K562 (cell line): ENCODE results near the gene MPZL3. TPM values are rescaled to one million over a fixed set of nuclear protein-coding genes. Genes with fewer than 3 reads are reported as not detected.

Source experiments
- CC2D1A ChIP-seq: fragments of 450-650 bp; IDR thresholded peaks from 2 replicates; pipeline ENCODE4 v1.6.1; 2017; ENCODE audit warnings: mild to moderate bottlenecking
- ETV5 ChIP-seq: sonication (generic); formaldehyde crosslinking; IDR thresholded peaks from 2 replicates; pipeline ENCODE4 v1.4.0; 2020; ENCODE audit warnings: low read depth, mild to moderate bottlenecking, missing genetic modification reagents
- KLF13 ChIP-seq: fragments of 450-650 bp; IDR thresholded peaks from 2 replicates; pipeline ENCODE4 v1.6.1; 2016; ENCODE audit warnings: missing genetic modification characterization, low read depth, mild to moderate bottlenecking, missing compliant biosample characterization, moderate library complexity, borderline replicate concordance
- KLF16 ChIP-seq: IDR thresholded peaks from 2 replicates; pipeline ENCODE4 v1.6.1; 2016; ENCODE audit warnings: antibody characterized with exemption
- KLF6 ChIP-seq: fragments of 250-450 bp; sonication (Bioruptor Pico); IDR thresholded peaks from 2 replicates; pipeline ENCODE4 v1.4.0; 2020; ENCODE audit warnings: mild to moderate bottlenecking, moderate library complexity, borderline replicate concordance
- MAZ ChIP-seq, 2 experiments: fragments of 450-650 bp in 1 of 2; sonication (generic) in 1 of 2; formaldehyde crosslinking; IDR thresholded peaks in 1 of 2; conservative IDR thresholded peaks in 1 of 2; 2 replicates each; pipeline versions ENCODE4 v1.4.0 to v1.5.0; 2020; ENCODE audit warnings: mild to moderate bottlenecking in 1 of 2, missing genetic modification reagents in 1 of 2
- RAD21 ChIP-seq, 2 experiments: fragments of 250-450 bp in 1 of 2; fragments of 450-650 bp in 1 of 2; sonication (Bioruptor Pico) in 1 of 2; formaldehyde crosslinking in 1 of 2; IDR thresholded peaks in 1 of 2; conservative IDR thresholded peaks in 1 of 2; 2 replicates each; pipeline versions ENCODE4 v1.4.0 to v1.8.0; 2020 to 2022; ENCODE audit warnings: mild to moderate bottlenecking in 2 of 2, moderate library complexity in 1 of 2
- SMC3 ChIP-seq: conservative IDR thresholded peaks from 2 replicates; pipeline ENCODE4 v1.6.1; 2011; ENCODE audit warnings: low read depth, low read length, improper control_type of control experiment; ENCODE audit not compliant: insufficient read depth
- ZBTB7A ChIP-seq: IDR thresholded peaks from 2 replicates; pipeline ENCODE4 v1.6.1; 2011; ENCODE audit warnings: low read depth, mild to moderate bottlenecking, low read length, moderate library complexity, borderline replicate concordance; ENCODE audit not compliant: control insufficient read depth
- ZNF766 ChIP-seq: fragments of 200-800 bp; sonication (Bioruptor generic); conservative IDR thresholded peaks from 2 replicates; pipeline ENCODE4 v1.6.1; 2016; ENCODE audit warnings: missing genetic modification characterization, missing compliant biosample characterization
- polyA plus RNA-seq, 8 experiments: library from polyadenylated mRNA; depleted of rRNA in 4 of 8; stranded (reverse) in 5 of 8; unstranded in 3 of 8; fragments of >200 nt; fragmentation: Nextera tagmentation in 2 of 8; fragmentation: Illumina TruSeq in 1 of 8; extraction: Ambion mirVana in 2 of 8; extraction: Trizol in 1 of 8; gene quantifications; 2 replicates each; pipeline versions ENCODE4 v1.2.1 to v1.2.3, GENCODE V29; 2011 to 2014; ENCODE audit warnings: inconsistent platforms in 1 of 8, missing spikeins in 1 of 8
- total RNA-seq, 7 experiments: library from RNA; depleted of rRNA in 6 of 7; stranded (reverse); fragments of >200 nt in 6 of 7; fragmentation: Illumina TruSeq in 2 of 7; extraction: Trizol in 2 of 7; gene quantifications; 2 replicates each; pipeline versions ENCODE4 v1.2.1 to v1.2.3, GENCODE V29; 2011 to 2021; ENCODE audit warnings: low replicate concordance in 1 of 7
- TF ChIP-seq, protein P1 (sequence below): fragments of 200-800 bp; sonication (Bioruptor generic); IDR thresholded peaks from 2 replicates; pipeline ENCODE4 v1.6.1; 2017; ENCODE audit warnings: missing genetic modification characterization, missing compliant biosample characterization
- TF ChIP-seq, protein P2 (sequence below): fragments of 450-650 bp; IDR thresholded peaks from 2 replicates; pipeline ENCODE4 v1.6.1; 2016; ENCODE audit warnings: low read depth

MPZL3 gene
- total and polyA plus RNA-seq, 9 of the 15 experiments (the other 6 are each of a cell fraction or from before 2014, with no cell fraction given) = 0.97 to 2.9 (median 1.6) TPM

DNA sequence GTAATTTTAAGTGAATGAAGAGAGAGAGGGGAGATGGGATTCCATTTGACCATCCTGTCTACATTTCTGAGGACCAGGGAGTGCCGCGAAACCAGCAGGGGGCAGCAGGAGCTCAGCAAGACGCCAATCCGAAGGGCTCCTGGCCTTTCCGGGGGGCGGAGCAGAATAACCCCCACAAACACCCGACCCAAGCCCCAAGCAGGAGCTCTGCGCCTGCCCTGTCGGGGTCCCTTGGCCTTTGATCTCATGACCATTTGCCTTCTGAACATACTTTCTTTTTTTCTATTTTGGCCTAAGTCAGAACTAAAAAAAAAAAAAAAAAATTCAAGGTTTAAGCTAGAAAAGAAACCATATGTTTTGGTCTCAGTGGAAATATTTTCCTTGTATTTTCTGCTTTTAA lies 53.8 kb downstream of the MPZL3 start (continued):
- peak; percentile 22; the same call in 1 of the 2 replicates for TF ChIP-seq KLF13
- TF ChIP-seq KLF16 = peak; percentile 38; the same call in 1 of the 2 replicates
- TF ChIP-seq SMC3 = peak; percentile 92
- TF ChIP-seq, protein P1, sequence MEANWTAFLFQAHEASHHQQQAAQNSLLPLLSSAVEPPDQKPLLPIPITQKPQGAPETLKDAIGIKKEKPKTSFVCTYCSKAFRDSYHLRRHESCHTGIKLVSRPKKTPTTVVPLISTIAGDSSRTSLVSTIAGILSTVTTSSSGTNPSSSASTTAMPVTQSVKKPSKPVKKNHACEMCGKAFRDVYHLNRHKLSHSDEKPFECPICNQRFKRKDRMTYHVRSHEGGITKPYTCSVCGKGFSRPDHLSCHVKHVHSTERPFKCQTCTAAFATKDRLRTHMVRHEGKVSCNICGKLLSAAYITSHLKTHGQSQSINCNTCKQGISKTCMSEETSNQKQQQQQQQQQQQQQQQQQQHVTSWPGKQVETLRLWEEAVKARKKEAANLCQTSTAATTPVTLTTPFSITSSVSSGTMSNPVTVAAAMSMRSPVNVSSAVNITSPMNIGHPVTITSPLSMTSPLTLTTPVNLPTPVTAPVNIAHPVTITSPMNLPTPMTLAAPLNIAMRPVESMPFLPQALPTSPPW (CRISPR knock-in tag) = peak; percentile 48; the same call in 1 of the 2 replicates
- TF ChIP-seq, protein P2, sequence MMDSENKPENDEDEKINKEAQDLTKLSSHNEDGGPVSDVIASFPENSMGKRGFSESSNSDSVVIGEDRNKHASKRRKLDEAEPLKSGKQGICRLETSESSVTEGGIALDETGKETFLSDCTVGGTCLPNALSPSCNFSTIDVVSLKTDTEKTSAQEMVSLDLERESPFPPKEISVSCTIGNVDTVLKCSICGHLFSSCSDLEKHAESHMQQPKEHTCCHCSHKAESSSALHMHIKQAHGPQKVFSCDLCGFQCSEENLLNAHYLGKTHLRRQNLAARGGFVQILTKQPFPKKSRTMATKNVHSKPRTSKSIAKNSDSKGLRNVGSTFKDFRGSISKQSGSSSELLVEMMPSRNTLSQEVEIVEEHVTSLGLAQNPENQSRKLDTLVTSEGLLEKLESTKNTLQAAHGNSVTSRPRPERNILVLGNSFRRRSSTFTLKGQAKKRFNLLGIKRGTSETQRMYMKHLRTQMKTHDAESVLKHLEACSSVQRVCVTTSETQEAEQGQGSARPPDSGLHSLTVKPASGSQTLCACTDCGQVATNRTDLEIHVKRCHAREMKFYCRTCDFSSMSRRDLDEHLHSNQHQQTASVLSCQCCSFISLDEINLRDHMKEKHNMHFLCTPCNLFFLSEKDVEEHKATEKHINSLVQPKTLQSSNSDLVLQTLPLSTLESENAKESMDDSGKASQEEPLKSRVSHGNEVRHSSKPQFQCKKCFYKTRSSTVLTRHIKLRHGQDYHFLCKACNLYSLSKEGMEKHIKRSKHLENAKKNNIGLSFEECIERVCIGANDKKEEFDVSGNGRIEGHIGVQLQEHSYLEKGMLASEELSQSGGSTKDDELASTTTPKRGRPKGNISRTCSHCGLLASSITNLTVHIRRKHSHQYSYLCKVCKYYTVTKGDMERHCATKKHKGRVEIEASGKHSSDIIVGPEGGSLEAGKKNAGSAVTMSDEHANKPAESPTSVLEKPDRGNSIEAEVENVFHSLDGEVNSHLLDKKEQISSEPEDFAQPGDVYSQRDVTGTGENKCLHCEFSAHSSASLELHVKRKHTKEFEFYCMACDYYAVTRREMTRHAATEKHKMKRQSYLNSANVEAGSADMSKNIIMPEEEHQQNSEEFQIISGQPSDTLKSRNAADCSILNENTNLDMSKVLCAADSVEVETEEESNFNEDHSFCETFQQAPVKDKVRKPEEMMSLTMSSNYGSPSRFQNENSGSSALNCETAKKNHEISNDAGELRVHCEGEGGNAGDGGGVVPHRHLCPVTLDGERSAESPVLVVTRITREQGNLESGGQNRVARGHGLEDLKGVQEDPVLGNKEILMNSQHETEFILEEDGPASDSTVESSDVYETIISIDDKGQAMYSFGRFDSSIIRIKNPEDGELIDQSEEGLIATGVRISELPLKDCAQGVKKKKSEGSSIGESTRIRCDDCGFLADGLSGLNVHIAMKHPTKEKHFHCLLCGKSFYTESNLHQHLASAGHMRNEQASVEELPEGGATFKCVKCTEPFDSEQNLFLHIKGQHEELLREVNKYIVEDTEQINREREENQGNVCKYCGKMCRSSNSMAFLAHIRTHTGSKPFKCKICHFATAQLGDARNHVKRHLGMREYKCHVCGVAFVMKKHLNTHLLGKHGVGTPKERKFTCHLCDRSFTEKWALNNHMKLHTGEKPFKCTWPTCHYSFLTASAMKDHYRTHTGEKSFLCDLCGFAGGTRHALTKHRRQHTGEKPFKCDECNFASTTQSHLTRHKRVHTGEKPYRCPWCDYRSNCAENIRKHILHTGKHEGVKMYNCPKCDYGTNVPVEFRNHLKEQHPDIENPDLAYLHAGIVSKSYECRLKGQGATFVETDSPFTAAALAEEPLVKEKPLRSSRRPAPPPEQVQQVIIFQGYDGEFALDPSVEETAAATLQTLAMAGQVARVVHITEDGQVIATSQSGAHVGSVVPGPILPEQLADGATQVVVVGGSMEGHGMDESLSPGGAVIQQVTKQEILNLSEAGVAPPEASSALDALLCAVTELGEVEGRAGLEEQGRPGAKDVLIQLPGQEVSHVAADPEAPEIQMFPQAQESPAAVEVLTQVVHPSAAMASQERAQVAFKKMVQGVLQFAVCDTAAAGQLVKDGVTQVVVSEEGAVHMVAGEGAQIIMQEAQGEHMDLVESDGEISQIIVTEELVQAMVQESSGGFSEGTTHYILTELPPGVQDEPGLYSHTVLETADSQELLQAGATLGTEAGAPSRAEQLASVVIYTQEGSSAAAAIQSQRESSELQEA = no peak
- TF ChIP-seq CC2D1A = peak; percentile 80; the same call in 1 of the 2 replicates
- peak; percentile 95 for TF ChIP-seq RAD21 (CRISPR knock-in tag; conservative IDR thresholded peaks at IDR 0.05 in 1 of 2, IDR thresholded peaks at IDR 0.05 in 1 of 2)
- TF ChIP-seq ETV5 (CRISPR knock-in tag) = 0 out of 2 replicates have a peak, but pooled peaks have one; percentile 33
- TF ChIP-seq KLF6 (CRISPR knock-in tag) = no peak
- TF ChIP-seq ZNF766 (CRISPR knock-in tag) = 0 out of 2 replicates have a peak, but pooled peaks have one; percentile 28
- peak; percentile 68; the same call in 1 of the 2 replicates for TF ChIP-seq ZBTB7A
- TF ChIP-seq MAZ (CRISPR knock-in tag; conservative IDR thresholded peaks at IDR 0.05 in 1 of 2, IDR thresholded peaks at IDR 0.05 in 1 of 2) = peak; percentile 15 to 51; a peak in 1 of 4 replicates
